A673 (cell line): ENCODE results near the gene CD72. TPM values are rescaled to one million over a fixed set of nuclear protein-coding genes. Genes with fewer than 3 reads are reported as not detected.
A peak's percentile ranks its signal among the peaks of the same experiment; 100 is the strongest.

Experiments used
- Bru-seq: library from RNA; stranded (reverse); fragments of 400-500 nt; gene quantifications from one replicate; lab custom pipeline; 2021; lab: Mats Ljungman, UMichigan
- BruChase-seq, 2 experiments: library from RNA; stranded (reverse); fragments of 400-500 nt; gene quantifications; one replicate each; lab custom pipeline; 2021; lab: Mats Ljungman, UMichigan
- BruUV-seq: library from RNA; stranded (reverse); fragments of 400-500 nt; replicated peaks from 2 replicates; lab custom pipeline; 2021; lab: Mats Ljungman, UMichigan
- CTCF ChIA-PET: fragments of 300-600 bp; sonication (Branson Sonifier 250); formaldehyde crosslinking; loops from one replicate; lab custom pipeline; 2022; ENCODE audit warnings: antibody characterized with exemption; lab: Charles Lee
- POLR2A ChIA-PET: fragments of 300-600 bp; sonication (Branson Sonifier 250); formaldehyde crosslinking; loops from one replicate; lab custom pipeline; 2022; ENCODE audit warnings: antibody characterized with exemption; ENCODE audit not compliant: low non-redundant PET; lab: Charles Lee
- DNase-seq: peaks from one replicate; pipeline ENCODE4 v3.0.0-alpha.2; 2015; ENCODE audit warnings: low spot score
- H3K27ac ChIP-seq: fragments of 200-600 bp; sonication (generic); 2 replicates; pipeline ENCODE4 v1.5.1; 2016; ENCODE audit warnings: mixed run types, low read depth, mild to moderate bottlenecking, mixed read lengths, antibody characterized with exemption, low read length; ENCODE audit not compliant: poor library complexity, severe bottlenecking
- H3K27me3 ChIP-seq: fragments of 200-600 bp; sonication (generic); replicated peaks from 2 replicates; pipeline ENCODE4 v1.6.1; 2017; ENCODE audit warnings: mixed run types, low read depth, mild to moderate bottlenecking, mixed read lengths, antibody characterized with exemption, low read length; ENCODE audit not compliant: insufficient read depth, poor library complexity
- H3K36me3 ChIP-seq: fragments of 200-600 bp; sonication (generic); 2 replicates; pipeline ENCODE4 v1.6.1; 2016; ENCODE audit warnings: mixed run types, mild to moderate bottlenecking, mixed read lengths, antibody characterized with exemption, low read length; ENCODE audit not compliant: insufficient read depth, poor library complexity, severe bottlenecking
- H3K4me1 ChIP-seq: fragments of 200-600 bp; sonication (generic); 2 replicates; pipeline ENCODE4 v1.6.1; 2017; ENCODE audit warnings: mixed run types, mild to moderate bottlenecking, mixed read lengths, antibody characterized with exemption, low read length; ENCODE audit not compliant: insufficient read depth, poor library complexity, severe bottlenecking
- H3K4me3 ChIP-seq: fragments of 200-600 bp; sonication (generic); 2 replicates; pipeline ENCODE4 v1.5.1; 2016; ENCODE audit warnings: low read depth, mixed run types, mild to moderate bottlenecking, mixed read lengths, low read length; ENCODE audit not compliant: poor library complexity, severe bottlenecking
- H3K9me3 ChIP-seq: fragments of 200-600 bp; sonication (generic); 2 replicates; pipeline ENCODE4 v1.6.1; 2016; ENCODE audit warnings: mixed run types, low read depth, mild to moderate bottlenecking, mixed read lengths, antibody characterized with exemption, low read length; ENCODE audit not compliant: poor library complexity, severe bottlenecking
- EZH2 ChIP-seq: fragments of 200-600 bp; sonication (generic); IDR thresholded peaks from 2 replicates; pipeline ENCODE4 v1.6.1; 2017; ENCODE audit warnings: borderline replicate concordance, low read depth, mild to moderate bottlenecking, mixed read lengths, antibody characterized with exemption, low read length; ENCODE audit not compliant: poor library complexity, severe bottlenecking
- intact Hi-C: fragments of 100-400 bp; cut with micrococcal nuclease; formaldehyde crosslinking; loops from one replicate; pipeline ENCODE4 v1.10.0; 2022; ENCODE audit not compliant: unreplicated experiment
- long read RNA-seq: library from polyadenylated mRNA; stranded (forward); transcript quantifications from one replicate; pipeline ENCODE4 v2.0.0, GENCODE V29; 2022
- total RNA-seq: library from RNA; stranded (reverse); gene quantifications from 2 replicates; pipeline ENCODE4 v1.2.3, GENCODE V29; 2021
- TF ChIP-seq, protein P1 (sequence below): fragments of 300-800, 200-600 bp; sonication (generic); conservative IDR thresholded peaks from 2 replicates; pipeline ENCODE4 v1.5.1; 2017; ENCODE audit warnings: low read depth, mild to moderate bottlenecking, antibody characterized with exemption, low read length, moderate library complexity, mixed read lengths

The CD72 gene, protein sequence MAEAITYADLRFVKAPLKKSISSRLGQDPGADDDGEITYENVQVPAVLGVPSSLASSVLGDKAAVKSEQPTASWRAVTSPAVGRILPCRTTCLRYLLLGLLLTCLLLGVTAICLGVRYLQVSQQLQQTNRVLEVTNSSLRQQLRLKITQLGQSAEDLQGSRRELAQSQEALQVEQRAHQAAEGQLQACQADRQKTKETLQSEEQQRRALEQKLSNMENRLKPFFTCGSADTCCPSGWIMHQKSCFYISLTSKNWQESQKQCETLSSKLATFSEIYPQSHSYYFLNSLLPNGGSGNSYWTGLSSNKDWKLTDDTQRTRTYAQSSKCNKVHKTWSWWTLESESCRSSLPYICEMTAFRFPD
- total RNA-seq = not detected in 2 replicates
- Bru-seq, nascent RNA = not detected
- not detected for BruChase-seq, experiment 1, labeled RNA remaining after a 2-hour chase
- BruChase-seq, experiment 2, labeled RNA remaining after a 6-hour chase = percentile 8 among the genes with signal in this experiment
- long read RNA-seq = 0 reads

DNA sequence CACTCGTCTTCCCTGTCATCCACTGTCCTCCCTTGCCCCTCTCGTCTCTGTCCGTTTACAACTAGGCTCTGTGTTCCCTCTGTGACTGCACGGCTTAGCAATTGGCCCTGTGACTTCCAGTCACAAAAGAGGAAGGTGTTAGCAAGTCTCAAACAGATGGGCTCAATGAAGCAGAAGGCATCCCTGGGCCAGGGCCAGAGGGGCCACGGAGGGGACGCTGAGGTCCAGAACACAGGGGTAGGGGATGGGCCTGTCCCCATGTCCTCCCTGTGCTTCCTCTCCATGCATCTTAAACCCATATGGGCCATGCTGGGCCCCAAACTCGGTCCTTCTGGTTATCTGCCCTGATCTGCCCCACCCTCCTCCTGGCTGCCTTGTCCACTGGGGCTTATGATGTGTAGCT, at the start of gene CD72:
CD72 (minus strand) TSS at position 89 of the 403 bp plus-strand sequence. CDS start 110 bp downstream, outside the sequence.
- DNase-seq = no peak
- Histone ChIP-seq H3K4me3 (peak within 1 kb of the TSS; percentile 33), H3K27me3 (peaks cover 26% of the 10 kb centered on the region), H3K4me1 (no peaks in the 10 kb centered on the region), H3K9me3 (no peaks in the 10 kb centered on the region), H3K36me3 (no peaks in the 10 kb centered on the region), H3K27ac (no peak within 1 kb of the TSS)
- ChIA-PET POLR2A (no interaction called here), CTCF (no interaction called here)
- intact Hi-C loops = no loop called here
- TF ChIP-seq EZH2 = no peak
- TF ChIP-seq, protein P1, sequence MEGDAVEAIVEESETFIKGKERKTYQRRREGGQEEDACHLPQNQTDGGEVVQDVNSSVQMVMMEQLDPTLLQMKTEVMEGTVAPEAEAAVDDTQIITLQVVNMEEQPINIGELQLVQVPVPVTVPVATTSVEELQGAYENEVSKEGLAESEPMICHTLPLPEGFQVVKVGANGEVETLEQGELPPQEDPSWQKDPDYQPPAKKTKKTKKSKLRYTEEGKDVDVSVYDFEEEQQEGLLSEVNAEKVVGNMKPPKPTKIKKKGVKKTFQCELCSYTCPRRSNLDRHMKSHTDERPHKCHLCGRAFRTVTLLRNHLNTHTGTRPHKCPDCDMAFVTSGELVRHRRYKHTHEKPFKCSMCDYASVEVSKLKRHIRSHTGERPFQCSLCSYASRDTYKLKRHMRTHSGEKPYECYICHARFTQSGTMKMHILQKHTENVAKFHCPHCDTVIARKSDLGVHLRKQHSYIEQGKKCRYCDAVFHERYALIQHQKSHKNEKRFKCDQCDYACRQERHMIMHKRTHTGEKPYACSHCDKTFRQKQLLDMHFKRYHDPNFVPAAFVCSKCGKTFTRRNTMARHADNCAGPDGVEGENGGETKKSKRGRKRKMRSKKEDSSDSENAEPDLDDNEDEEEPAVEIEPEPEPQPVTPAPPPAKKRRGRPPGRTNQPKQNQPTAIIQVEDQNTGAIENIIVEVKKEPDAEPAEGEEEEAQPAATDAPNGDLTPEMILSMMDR = no peak
- no TSS peak for BruUV-seq

DNA sequence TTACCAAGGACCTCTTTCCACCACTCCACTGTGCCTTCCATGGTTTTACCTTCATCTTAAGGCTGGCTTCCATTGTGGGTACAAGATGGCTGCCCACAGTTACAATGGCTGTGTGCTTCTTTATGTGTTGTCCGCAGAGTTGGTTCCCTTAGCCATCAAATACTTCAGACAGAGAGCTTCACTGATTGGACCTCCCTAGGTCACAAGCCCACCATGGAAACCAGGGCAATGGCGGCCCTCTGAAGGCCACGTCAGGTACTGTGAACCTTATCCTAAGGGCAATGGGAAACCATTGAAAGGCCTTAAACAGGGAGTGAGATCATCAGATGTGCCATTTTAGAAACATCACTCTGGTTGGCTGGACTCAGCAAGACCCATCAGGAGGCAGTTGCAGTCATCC, 49.7 kb upstream of the CD72 start:
- no TSS peak for BruUV-seq
- no peak overlapping the region for H3K27ac ChIP-seq
- peaks cover 9% of the 10 kb centered on the region for H3K4me1 ChIP-seq
- DNase-seq = no peak
- TF ChIP-seq, protein P1 = no peak
- TF ChIP-seq EZH2 = no peak
- peaks cover 2% of the 10 kb centered on the region for H3K36me3 ChIP-seq
- ChIA-PET CTCF (interaction anchor here (0.5 to 0.6 kb wide), 2 partner anchors 57 to 1382 kb away, joined by 3 read pairs; no protein-coding TSS in a partner anchor), POLR2A (interaction anchor here (0.6 kb wide), 1 partner anchor 30 kb away, joined by 3 read pairs; no protein-coding TSS in a partner anchor)
- H3K4me3 ChIP-seq = no peak overlapping the region
- intact Hi-C loops = no loop called here
- no peaks in the 10 kb centered on the region for H3K27me3 ChIP-seq
- H3K9me3 ChIP-seq = no peaks in the 10 kb centered on the region

DNA sequence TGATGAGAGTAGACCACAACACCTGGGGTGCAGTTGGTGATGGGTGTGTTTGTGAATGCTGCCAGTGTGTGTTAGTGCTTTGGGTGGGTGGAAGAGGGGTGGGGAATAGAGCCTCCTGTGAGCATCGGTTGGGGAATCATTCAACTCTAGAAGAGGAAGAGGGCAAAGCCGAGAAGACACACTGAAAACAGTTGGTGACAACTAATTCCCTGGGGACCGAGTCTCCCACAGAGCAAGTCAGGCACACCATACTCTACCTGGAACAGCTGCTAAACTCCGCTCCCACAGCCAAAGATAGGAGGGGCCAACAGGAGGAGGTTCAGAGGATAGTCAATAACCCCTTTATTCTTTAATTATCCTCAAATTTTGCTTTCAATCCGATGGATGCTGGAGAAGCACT, 48.3 kb upstream of the CD72 start:
- Histone ChIP-seq H3K27ac (no peak overlapping the region), H3K4me3 (no peak overlapping the region), H3K9me3 (no peaks in the 10 kb centered on the region), H3K4me1 (peaks cover 10% of the 10 kb centered on the region), H3K27me3 (no peaks in the 10 kb centered on the region), H3K36me3 (peaks cover 16% of the 10 kb centered on the region)
- no peak for DNase-seq
- ChIA-PET CTCF (no interaction called here), POLR2A (no interaction called here)
- BruUV-seq = no TSS peak
- intact Hi-C loops = no loop called here
- TF ChIP-seq, protein P1 = no peak
- TF ChIP-seq EZH2 = no peak
